ENCODE data around the gene PCID2.

PCID2 gene

GRCh38 chr13:113201815-113202214 is 6.7 kb downstream of the PCID2 start:
- Histone ChIP-seq H3K27me3 (ENCODE audit: low read length) (no peaks in the 10 kb centered on the region), H3K4me2 (ENCODE audit: low read depth, low read length, poor library complexity, severe bottlenecking) (no peak overlapping the region), H3K4me3 (ENCODE audit: insufficient read depth, low read length, poor library complexity, severe bottlenecking) (no peak overlapping the region), H3K27ac (ENCODE audit: low read depth, low read length) (no peak overlapping the region), H3F3A (ENCODE audit: insufficient read depth) (0 out of 2 replicates have a peak, but pooled peaks cover 4% of the 10 kb centered on the region), H3K9ac (ENCODE audit: low read length) (no peak overlapping the region), H4K20me1 (ENCODE audit: low read depth, low read length) (peaks cover 8% of the 10 kb centered on the region), H3K79me2 (ENCODE audit: insufficient read depth, low read length) (peaks cover 79% of the 10 kb centered on the region), H3K36me3 (ENCODE audit: low read length) (peaks cover 11% of the 10 kb centered on the region), H3K9me2 (replicated peaks; ENCODE audit: insufficient read depth, low read length) (no peaks in the 10 kb centered on the region), H2AFZ (ENCODE audit: low read depth, low read length, severe bottlenecking) (no peak overlapping the region), H3K9me3 (ENCODE audit: insufficient read depth, low read length) (no peaks in the 10 kb centered on the region)
- no peak for TF ChIP-seq EZH2phosphoT487 (conservative IDR thresholded peaks at IDR 0.05; ENCODE audit: low read length)
- TF ChIP-seq CTCF (IDR thresholded peaks at IDR 0.05; ENCODE audit: insufficient read depth, low read length, poor library complexity, severe bottlenecking), result no peak

GRCh38 chr13:113196970-113197737 is 11.3 kb downstream of the PCID2 start:
- H3K79me2 ChIP-seq (ENCODE audit: insufficient read depth, low read length), result peaks cover 32% of the 10 kb centered on the region
- no peak overlapping the region for H3K4me3 ChIP-seq (ENCODE audit: insufficient read depth, low read length, poor library complexity, severe bottlenecking)
- H3K9me3 ChIP-seq (ENCODE audit: insufficient read depth, low read length), result no peaks in the 10 kb centered on the region
- TF ChIP-seq CTCF (IDR thresholded peaks at IDR 0.05; ENCODE audit: insufficient read depth, low read length, poor library complexity, severe bottlenecking) (no peak), EZH2phosphoT487 (conservative IDR thresholded peaks at IDR 0.05; ENCODE audit: low read length) (no peak)
- 0 out of 2 replicates have a peak, but pooled peaks cover 4% of the 10 kb centered on the region for H3F3A ChIP-seq (ENCODE audit: insufficient read depth)
- H3K9me2 ChIP-seq (replicated peaks; ENCODE audit: insufficient read depth, low read length), result no peaks in the 10 kb centered on the region
- H3K4me2 ChIP-seq (ENCODE audit: low read depth, low read length, poor library complexity, severe bottlenecking), result no peak overlapping the region
- peaks cover 24% of the 10 kb centered on the region for H3K36me3 ChIP-seq (ENCODE audit: low read length)
- no peak overlapping the region for H3K27ac ChIP-seq (ENCODE audit: low read depth, low read length)
- H2AFZ ChIP-seq (ENCODE audit: low read depth, low read length, severe bottlenecking), result no peak overlapping the region
- H4K20me1 ChIP-seq (ENCODE audit: low read depth, low read length), result peaks cover under 1% of the 10 kb centered on the region; the same call in 1 of the 2 replicates
- H3K27me3 ChIP-seq (ENCODE audit: low read length), result no peaks in the 10 kb centered on the region
- no peak overlapping the region for H3K9ac ChIP-seq (ENCODE audit: low read length)

GRCh38 chr13:113195360-113195759 is 13.1 kb downstream of the PCID2 start:
- no peak overlapping the region for H2AFZ ChIP-seq (ENCODE audit: low read depth, low read length, severe bottlenecking)
- no peaks in the 10 kb centered on the region for H4K20me1 ChIP-seq (ENCODE audit: low read depth, low read length)
- no peaks in the 10 kb centered on the region for H3K27me3 ChIP-seq (ENCODE audit: low read length)
- no peak overlapping the region for H3K4me2 ChIP-seq (ENCODE audit: low read depth, low read length, poor library complexity, severe bottlenecking)
- H3K9ac ChIP-seq (ENCODE audit: low read length), result no peak overlapping the region
- TF ChIP-seq EZH2phosphoT487 (conservative IDR thresholded peaks at IDR 0.05; ENCODE audit: low read length) (no peak), CTCF (IDR thresholded peaks at IDR 0.05; ENCODE audit: insufficient read depth, low read length, poor library complexity, severe bottlenecking) (no peak)
- H3K79me2 ChIP-seq (ENCODE audit: insufficient read depth, low read length), result peaks cover 15% of the 10 kb centered on the region
- H3K36me3 ChIP-seq (ENCODE audit: low read length), result peaks cover 25% of the 10 kb centered on the region
- H3K4me3 ChIP-seq (ENCODE audit: insufficient read depth, low read length, poor library complexity, severe bottlenecking), result no peak overlapping the region
- no peak overlapping the region for H3K27ac ChIP-seq (ENCODE audit: low read depth, low read length)
- no peaks in the 10 kb centered on the region for H3K9me2 ChIP-seq (replicated peaks; ENCODE audit: insufficient read depth, low read length)
- H3F3A ChIP-seq (ENCODE audit: insufficient read depth), result 0 out of 2 replicates have a peak, but pooled peaks cover 4% of the 10 kb centered on the region
- no peaks in the 10 kb centered on the region for H3K9me3 ChIP-seq (ENCODE audit: insufficient read depth, low read length)
